Endothelial cell (in vitro differentiated cells): ENCODE results near the gene PLCH2. TPM values are rescaled to one million over a fixed set of nuclear protein-coding genes. Genes with fewer than 3 reads are reported as not detected.

Source experiments
- DNase-seq: peaks from one replicate; pipeline ENCODE4 v3.0.0; 2021; ENCODE audit warnings: low spot score
- H3K27ac Mint-ChIP-seq: one replicate; pipeline ENCODE4 v1.8.0; 2021; ENCODE audit warnings: mixed read lengths, inconsistent platforms; ENCODE audit not compliant: unreplicated experiment
- H3K27me3 Mint-ChIP-seq: one replicate; pipeline ENCODE4 v1.8.0; 2021; ENCODE audit warnings: mild to moderate bottlenecking, moderate library complexity, mixed read lengths, inconsistent platforms; ENCODE audit not compliant: unreplicated experiment
- H3K36me3 Mint-ChIP-seq: one replicate; pipeline ENCODE4 v1.8.0; 2021; ENCODE audit warnings: mild to moderate bottlenecking, low read depth, mixed read lengths, inconsistent platforms; ENCODE audit not compliant: unreplicated experiment
- H3K4me1 Mint-ChIP-seq: one replicate; pipeline ENCODE4 v1.8.0; 2021; ENCODE audit warnings: mild to moderate bottlenecking, mixed read lengths, inconsistent platforms; ENCODE audit not compliant: unreplicated experiment
- H3K4me3 Mint-ChIP-seq: one replicate; pipeline ENCODE4 v1.8.0; 2021; ENCODE audit warnings: mild to moderate bottlenecking, mixed read lengths, inconsistent platforms; ENCODE audit not compliant: unreplicated experiment
- H3K9me3 Mint-ChIP-seq: one replicate; pipeline ENCODE4 v1.8.0; 2021; ENCODE audit warnings: mixed read lengths, inconsistent platforms; ENCODE audit not compliant: unreplicated experiment
- total RNA-seq: library from RNA; stranded (reverse); fragmentation: NEBNext Ultra II Directional; extraction: Animal tissue kit (Norgen Biotek cat#: 25700); gene quantifications from one replicate; pipeline ENCODE4 v1.2.1, GENCODE V29; 2021; ENCODE audit not compliant: unreplicated experiment
- TF ChIP-seq, protein P1 (sequence below): fragments of 200-600 bp; sonication (generic); IDR thresholded peaks from one replicate; pipeline ENCODE4 v1.5.0; 2021; ENCODE audit warnings: antibody characterized with exemption; ENCODE audit not compliant: unreplicated experiment

The PLCH2 gene
- total RNA-seq, 1 donor from 2014 or later, result not detected

DNA sequence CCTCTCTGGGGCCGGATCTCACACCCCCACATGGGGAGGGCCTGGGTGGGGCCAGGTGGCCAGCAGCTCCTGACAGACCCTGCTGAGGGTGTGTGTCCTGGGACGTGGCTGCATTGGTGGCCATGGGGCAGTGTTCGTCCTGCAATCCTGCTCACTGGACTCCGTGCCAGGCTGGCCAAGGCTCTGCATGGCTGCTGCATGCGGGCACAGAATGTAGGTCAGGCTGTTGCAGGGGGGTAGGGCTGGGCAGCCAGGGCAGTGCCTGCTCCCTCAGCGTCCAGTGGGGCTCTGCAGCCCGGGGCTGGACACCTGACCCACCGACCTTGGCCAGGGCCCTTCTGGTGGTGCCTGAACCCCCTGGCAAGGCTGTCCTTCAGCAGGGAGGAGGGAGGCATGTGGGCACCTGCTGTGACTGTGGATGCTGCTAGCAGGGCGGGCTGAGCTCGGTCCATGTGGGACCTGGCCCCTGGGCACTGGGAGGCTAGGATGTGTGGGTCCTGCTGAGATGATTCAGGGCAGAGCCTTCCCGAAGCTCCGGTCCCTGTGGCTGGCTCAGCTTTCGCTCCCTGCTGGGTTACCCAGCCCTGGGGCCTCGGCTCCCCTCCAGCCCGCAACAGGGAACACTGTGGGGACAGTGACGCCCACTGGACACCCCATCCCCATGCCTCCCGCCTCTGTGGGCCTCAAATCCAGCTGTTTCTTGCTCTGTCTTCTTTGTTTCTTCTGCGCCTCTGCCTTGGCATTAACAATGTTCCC is 14.9 kb upstream of the PLCH2 start:
- Mint-ChIP-seq H3K36me3 (no peaks in the 10 kb centered on the region), H3K27ac (no peak overlapping the region), H3K9me3 (no peaks in the 10 kb centered on the region), H3K4me1 (no peaks in the 10 kb centered on the region), H3K27me3 (peaks cover 4% of the 10 kb centered on the region), H3K4me3 (no peak overlapping the region)
- no peak for DNase-seq
- TF ChIP-seq, protein P1, sequence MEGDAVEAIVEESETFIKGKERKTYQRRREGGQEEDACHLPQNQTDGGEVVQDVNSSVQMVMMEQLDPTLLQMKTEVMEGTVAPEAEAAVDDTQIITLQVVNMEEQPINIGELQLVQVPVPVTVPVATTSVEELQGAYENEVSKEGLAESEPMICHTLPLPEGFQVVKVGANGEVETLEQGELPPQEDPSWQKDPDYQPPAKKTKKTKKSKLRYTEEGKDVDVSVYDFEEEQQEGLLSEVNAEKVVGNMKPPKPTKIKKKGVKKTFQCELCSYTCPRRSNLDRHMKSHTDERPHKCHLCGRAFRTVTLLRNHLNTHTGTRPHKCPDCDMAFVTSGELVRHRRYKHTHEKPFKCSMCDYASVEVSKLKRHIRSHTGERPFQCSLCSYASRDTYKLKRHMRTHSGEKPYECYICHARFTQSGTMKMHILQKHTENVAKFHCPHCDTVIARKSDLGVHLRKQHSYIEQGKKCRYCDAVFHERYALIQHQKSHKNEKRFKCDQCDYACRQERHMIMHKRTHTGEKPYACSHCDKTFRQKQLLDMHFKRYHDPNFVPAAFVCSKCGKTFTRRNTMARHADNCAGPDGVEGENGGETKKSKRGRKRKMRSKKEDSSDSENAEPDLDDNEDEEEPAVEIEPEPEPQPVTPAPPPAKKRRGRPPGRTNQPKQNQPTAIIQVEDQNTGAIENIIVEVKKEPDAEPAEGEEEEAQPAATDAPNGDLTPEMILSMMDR, result no peak

DNA sequence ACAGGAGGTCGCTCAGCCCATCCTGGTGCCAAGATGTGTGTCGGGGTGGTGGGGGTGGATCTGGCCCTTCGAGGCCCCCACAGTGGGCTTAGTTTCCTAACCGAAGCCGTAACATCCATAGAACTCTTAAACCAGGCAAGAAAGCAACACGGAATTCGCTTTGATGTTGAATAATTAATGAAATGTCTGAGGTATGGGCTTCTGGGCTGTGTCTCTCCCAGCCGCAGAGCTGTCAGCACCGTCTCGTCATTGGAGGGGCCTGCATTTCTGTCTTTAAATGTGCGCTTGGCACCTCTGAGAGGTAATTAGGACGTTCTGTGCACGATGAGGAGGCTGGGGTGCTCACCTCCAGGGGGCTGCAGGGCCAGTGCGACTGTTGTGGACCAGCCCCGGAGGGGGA is 13.3 kb upstream of the PLCH2 start:
- no peaks in the 10 kb centered on the region for H3K9me3 Mint-ChIP-seq
- TF ChIP-seq, protein P1, result no peak
- H3K36me3 Mint-ChIP-seq, result no peaks in the 10 kb centered on the region
- H3K4me1 Mint-ChIP-seq, result no peaks in the 10 kb centered on the region
- no peak overlapping the region for H3K27ac Mint-ChIP-seq
- H3K27me3 Mint-ChIP-seq, result peaks cover 4% of the 10 kb centered on the region
- DNase-seq, result no peak
- H3K4me3 Mint-ChIP-seq, result no peak overlapping the region

DNA sequence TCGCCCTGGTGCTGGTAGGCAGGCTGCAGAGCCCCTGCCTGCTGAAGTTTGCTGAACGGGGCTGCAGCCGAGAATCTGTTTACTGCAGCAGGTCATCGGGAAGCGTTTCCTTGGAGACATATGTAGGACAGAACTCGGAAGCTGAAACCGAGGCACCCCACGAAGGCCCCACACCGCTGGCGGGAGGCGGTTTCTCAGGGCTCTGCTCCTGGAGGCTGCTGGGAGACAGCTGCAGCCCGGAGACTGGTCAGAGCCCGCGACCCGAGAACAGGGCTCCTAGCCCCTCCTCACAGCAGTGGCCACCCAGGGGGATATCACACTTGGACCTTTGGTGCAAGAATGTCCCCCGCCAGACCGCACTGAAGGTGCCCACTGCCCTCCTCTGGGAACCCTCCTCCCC is 12.7 kb upstream of the PLCH2 start:
- Mint-ChIP-seq H3K27me3 (peaks cover 4% of the 10 kb centered on the region), H3K27ac (no peak overlapping the region), H3K9me3 (no peaks in the 10 kb centered on the region), H3K4me1 (no peaks in the 10 kb centered on the region), H3K36me3 (no peaks in the 10 kb centered on the region), H3K4me3 (no peak overlapping the region)
- DNase-seq, result no peak
- TF ChIP-seq, protein P1, result no peak

DNA sequence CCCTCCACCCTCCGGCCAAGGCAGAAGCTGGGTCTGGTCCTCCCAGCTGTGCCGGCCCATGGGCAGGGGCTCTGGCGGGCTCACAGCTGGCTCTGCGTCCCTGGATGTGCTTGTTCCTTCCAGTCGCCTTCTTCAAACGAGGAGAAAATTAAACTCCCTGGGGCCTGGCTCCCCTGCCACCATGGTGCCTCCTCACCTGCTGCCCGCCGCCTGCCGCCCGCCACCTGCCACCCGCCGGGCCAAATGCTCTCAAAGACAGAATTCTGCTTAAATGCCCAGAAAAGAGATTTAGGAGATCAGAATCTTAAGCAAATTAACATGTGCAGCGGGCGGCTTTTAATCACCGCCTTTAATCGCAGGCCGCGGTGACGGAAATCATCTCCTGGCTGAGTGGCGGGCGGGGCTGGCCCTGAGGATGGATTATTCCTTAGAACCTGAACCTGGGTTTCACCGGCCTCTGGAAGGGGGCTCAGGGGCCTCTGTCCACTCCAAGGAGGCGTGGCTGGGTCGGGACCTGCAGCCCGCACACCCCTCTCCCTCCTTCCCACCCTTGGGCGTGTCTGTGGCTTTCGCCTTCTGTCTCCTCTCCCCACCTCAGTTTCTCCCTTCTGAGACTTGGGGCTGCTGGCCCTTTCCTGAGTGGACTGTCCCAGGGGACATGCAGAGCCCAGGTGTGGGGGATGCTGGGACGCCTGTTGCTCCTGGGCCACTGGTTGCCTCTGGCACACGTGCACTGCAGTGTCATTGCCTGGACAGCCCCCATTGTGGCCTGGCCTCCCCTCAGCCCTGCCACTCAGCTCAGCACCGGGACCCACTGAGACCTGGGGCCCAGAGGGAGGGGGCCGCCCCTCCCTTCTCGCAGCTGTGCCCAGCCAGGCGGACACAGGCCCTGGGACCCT is 10.5 kb upstream of the PLCH2 start:
- Mint-ChIP-seq H3K27ac (no peak overlapping the region), H3K4me1 (no peaks in the 10 kb centered on the region), H3K4me3 (no peak overlapping the region), H3K9me3 (no peaks in the 10 kb centered on the region), H3K27me3 (peaks cover 3% of the 10 kb centered on the region), H3K36me3 (no peaks in the 10 kb centered on the region)
- DNase-seq, result no peak
- TF ChIP-seq, protein P1, result no peak

DNA sequence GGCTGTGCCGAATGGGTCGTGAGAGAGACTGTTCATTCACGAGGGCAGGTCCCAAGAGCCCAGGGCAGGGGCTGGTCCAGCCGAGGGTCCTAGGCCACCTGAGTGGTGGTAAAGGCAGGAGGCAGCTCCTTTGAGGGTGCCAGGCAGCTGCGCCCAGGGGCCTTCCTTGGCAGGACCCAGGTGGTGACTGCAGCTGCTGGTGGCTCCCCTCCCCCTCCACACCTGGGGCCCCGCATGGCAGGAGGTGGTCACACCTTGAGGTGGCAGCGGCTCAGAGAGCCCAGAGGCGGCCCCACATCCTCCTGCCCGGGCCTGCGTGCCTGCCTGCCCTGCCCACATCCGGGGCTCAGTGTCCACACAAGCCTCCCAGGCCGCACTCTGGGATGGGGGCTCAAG is 9.8 kb upstream of the PLCH2 start:
- Mint-ChIP-seq H3K36me3 (no peaks in the 10 kb centered on the region), H3K4me1 (no peaks in the 10 kb centered on the region), H3K4me3 (no peak overlapping the region), H3K27me3 (peaks cover 3% of the 10 kb centered on the region), H3K27ac (no peak overlapping the region), H3K9me3 (no peaks in the 10 kb centered on the region)
- no peak for DNase-seq
- TF ChIP-seq, protein P1, result no peak
